OCI-LY7 (cell line): Measurements from ENCODE around the gene VEPH1.

ENCODE experiments used
- CTCF ChIP-seq: fragments of 200-600 bp; sonication (generic); conservative IDR thresholded peaks from 2 replicates; pipeline ENCODE4 v1.5.1; 2014; ENCODE audit warnings: mild to moderate bottlenecking, antibody characterized with exemption, low read length, moderate library complexity, mixed read lengths
- EZH2phosphoT487 ChIP-seq: fragments of 200-600 bp; sonication (generic); IDR thresholded peaks from 2 replicates; pipeline ENCODE4 v1.6.1; 2018; ENCODE audit warnings: low read depth, borderline replicate concordance, mild to moderate bottlenecking, mixed run types, antibody characterized with exemption, low read length, moderate library complexity, mixed read lengths

- TF ChIP-seq CTCF (no peak), EZH2phosphoT487 (no peak)
Observed at GRCh38 chr3:157534725-157535161, 31.5 kb upstream of the VEPH1 start.
